ENCODE data around the gene ITM2B.

GRCh38 chr13:48264058-48264457 is 31.1 kb downstream of the ITM2B start:
- no peak for TF ChIP-seq CTCF (IDR thresholded peaks at IDR 0.05)
- no peak for TF ChIP-seq POLR2A (IDR thresholded peaks at IDR 0.05)
